Keratinocyte (primary cell): ENCODE measurements around the gene CXCR6.

Experiments used
- EZH2 ChIP-seq: IDR thresholded peaks from one replicate; pipeline ENCODE4 v1.6.1; 2012; ENCODE audit warnings: inconsistent platforms, mild to moderate bottlenecking, low read length, moderate library complexity
- TF ChIP-seq, protein P1 (sequence below), 3 experiments: IDR thresholded peaks in 1 of 3; conservative IDR thresholded peaks in 1 of 3; optimal IDR thresholded peaks in 1 of 3; 2 replicates in 2 of 3; 3 replicates in 1 of 3; pipeline versions ENCODE3 to v1.5.1; 2011; ENCODE audit warnings: low read length in 3 of 3, mild to moderate bottlenecking in 3 of 3, moderate library complexity in 2 of 3, control low read depth in 1 of 3, inconsistent platforms in 1 of 3; ENCODE audit not compliant: insufficient read depth in 2 of 3; ENCODE audit errors: extremely low read depth in 1 of 3

GRCh38 chr3:45922039-45922326 is 21.3 kb upstream of the CXCR6 start:
- TF ChIP-seq, protein P1, sequence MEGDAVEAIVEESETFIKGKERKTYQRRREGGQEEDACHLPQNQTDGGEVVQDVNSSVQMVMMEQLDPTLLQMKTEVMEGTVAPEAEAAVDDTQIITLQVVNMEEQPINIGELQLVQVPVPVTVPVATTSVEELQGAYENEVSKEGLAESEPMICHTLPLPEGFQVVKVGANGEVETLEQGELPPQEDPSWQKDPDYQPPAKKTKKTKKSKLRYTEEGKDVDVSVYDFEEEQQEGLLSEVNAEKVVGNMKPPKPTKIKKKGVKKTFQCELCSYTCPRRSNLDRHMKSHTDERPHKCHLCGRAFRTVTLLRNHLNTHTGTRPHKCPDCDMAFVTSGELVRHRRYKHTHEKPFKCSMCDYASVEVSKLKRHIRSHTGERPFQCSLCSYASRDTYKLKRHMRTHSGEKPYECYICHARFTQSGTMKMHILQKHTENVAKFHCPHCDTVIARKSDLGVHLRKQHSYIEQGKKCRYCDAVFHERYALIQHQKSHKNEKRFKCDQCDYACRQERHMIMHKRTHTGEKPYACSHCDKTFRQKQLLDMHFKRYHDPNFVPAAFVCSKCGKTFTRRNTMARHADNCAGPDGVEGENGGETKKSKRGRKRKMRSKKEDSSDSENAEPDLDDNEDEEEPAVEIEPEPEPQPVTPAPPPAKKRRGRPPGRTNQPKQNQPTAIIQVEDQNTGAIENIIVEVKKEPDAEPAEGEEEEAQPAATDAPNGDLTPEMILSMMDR (optimal IDR thresholded peaks at IDR 0.05 in 1 of 3, IDR thresholded peaks at IDR 0.05 in 1 of 3, conservative IDR thresholded peaks at IDR 0.05 in 1 of 3; ENCODE audit: extremely low read depth in 1 of 3, insufficient read depth in 2 of 3, low read length in 3 of 3) = no peak
- TF ChIP-seq EZH2 = no peak
